Measurements from ENCODE around the gene EXOC3L4. TPM values are rescaled to one million over a fixed set of nuclear protein-coding genes. Genes with fewer than 3 reads are reported as not detected.

EXOC3L4 gene
- not detected in 2 replicates for total RNA-seq

DNA sequence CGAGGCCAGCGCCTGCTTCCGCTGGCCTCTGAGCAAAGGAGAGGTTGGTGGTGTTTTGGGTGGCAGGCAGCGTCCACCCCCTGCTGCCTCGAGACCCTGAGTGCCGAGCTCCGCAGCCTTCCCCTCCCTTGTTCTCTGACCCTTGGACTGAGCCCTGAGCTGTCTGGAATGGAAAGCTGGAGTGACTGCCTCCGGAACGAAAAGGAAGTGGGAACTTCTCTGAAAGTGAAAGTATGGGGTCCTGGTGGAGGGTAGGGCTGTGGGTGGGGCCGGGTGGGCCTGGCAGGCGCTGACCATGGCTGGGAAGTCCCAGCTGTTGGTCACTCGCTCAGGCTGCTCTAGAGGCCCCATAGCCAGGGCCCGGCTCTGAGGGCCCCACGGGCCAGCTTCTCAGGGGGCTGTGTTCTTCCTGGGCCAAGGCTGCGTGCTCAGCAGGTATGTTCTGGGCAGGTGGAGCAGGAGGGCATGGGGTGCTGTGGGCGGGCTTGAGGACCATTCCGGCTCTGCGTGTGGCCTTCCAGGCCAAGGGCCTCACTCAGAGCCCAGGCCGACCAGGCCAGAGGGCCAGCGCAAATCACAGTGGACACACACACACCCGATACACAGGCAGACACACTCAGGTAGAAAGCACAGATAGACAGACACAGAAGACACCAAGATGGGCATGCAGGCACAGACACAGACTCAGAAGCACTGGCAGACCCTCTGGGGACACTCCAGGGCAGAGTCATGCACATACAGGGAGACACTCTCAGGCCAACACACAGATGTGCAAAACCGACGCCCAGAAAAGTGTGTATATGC lies at the start of gene EXOC3L4:
Gene EXOC3L4 (plus strand): TSS at position 320 of the 804 bp plus-strand sequence. CDS start 5,495 bp downstream, outside the sequence.

DNA sequence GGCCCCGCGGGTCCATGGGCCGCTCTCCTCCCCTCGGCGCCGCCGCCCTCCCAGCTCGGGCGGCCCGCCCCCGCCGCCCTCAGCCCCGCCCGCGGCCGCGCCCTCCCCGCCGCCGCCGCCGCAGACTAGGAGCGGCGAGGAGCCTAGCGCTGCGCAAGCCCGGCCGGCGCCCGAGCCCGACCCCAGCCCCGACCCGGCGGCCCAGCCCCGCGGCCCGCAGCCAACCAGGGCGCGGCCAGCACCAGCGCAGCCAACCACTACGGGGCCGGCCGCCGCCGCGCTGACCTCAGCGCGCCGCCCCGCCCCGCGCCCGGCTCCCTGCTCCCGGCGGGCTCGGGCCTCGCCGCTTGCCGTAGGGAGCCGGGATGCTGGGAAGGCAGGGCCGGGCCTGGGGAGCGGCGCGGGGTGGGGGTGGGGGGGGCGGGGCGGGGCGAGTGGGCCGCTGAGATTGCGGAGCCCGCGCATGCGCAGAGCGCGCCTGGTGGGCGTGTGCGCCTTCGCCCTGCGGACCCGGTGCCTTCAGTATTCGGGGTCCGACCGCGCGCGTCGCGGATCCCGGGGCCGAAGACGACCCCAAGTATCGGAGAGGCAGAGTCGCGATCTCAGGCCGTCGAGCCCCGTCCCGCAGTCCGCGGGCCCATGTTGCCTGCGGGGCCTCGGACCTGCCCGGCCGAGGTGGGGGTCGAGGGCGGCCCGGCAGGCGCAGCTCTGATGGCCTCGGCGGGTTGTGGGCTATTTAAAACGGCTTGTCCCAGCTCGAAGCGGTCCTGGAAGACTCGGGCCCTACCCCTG lies 37.0 kb upstream of the EXOC3L4 start, which contains the start of gene CDC42BPB:
Gene CDC42BPB (minus strand): TSS at position 178 of the 792 bp plus-strand sequence. CDS start 376 bp downstream, outside the sequence.

DNA sequence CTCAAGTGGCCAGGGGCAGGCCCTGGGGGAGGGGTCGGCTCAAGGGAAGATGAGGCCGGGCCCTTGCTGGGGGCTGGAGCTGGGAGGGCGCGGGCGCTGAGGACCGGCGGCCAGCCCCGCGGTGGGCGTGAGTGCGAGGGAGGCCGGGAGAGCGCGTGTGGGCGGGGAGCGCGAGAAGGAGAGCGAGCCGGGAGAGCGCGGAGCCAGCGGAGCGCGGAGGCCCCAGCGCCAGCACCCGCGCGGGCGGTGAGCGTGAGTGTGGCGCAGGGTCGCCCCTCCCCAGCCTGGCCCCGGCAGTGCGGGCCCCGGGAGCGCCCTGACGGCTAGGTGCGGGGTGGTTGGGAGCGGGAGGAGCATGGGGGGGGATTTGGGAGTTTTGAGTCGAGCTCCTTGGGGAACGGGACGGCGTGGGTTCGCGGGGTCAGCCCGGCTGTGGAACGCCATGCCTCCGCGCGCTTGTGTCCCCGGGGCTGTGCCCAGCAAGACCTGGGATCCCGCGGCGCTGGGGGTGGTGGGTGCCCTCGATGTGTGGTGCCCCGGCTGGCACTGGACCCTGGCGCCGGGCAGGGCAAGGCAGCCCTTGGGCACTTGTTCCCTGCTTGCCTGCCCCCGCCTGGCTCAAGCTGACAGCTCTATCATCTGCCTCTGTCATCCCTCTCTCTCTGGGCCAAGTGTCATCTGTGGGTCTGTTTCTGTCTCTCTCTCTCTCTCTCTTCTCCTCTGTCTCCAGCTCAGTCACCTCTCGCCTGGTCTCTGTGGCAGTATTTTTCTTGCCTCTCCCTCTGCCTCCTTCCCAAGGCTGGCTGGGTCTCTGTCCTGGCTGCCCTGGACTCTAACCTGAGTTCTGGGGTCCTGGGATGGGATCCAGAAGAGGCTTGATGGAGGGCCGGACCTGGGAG lies 10.3 kb upstream of the EXOC3L4 start, which contains the start of gene LBHD2:
Gene LBHD2 (plus strand): TSS at position 190 of the 899 bp plus-strand sequence. CDS start 1,803 bp downstream, outside the sequence.

DNA sequence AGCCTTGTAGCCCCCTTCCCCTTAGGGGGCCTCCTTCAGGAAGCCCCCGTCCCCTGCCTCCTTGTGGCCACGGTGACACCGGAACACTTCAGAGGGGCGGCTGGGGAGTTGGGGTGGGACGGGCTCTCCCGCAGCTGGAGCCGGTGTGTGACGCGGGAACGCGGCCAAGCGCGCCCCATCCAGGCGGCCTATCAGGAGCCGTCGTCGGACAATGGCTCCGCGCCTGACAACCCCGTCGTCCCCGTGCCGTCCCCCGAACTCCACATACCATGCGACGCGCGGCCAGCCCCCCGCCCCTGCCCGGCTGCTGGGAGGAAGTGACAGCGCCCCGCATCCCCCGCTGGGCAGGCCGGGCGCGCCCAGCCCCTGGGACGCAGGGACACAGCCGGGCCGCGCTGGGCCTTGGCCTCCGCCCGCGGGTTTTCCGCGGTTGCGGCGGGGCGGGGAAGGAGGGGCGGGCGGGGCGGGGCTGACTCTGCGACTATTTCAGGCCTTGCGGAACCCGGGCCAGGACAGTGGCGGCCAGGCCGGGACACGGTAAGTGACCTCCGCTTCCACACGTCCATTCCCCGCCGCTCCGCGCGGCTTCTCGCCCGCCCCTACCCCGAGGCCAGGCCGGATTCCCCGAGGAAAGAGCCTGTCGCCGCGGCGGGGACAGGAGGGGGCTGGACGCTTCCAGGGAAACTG lies 28.6 kb downstream of the EXOC3L4 start, which contains the start of gene TNFAIP2:
Gene TNFAIP2 (plus strand): TSS at position 515 of the 687 bp plus-strand sequence. CDS start 2,997 bp downstream, outside the sequence.

Other genes starting within 250 kb of the EXOC3L4 start
- 0.08 TPM in 1 of 2 replicates, not detected in the other for gene AMN, start 172.1 kb upstream of the EXOC3L4 start, total RNA-seq
- 39.4 and 63.6 TPM in 2 replicates for gene CDC42BPB, start 37.2 kb upstream of the EXOC3L4 start, total RNA-seq
- gene LBHD2, start 10.5 kb upstream of the EXOC3L4 start, total RNA-seq: not detected in 2 replicates
- gene TNFAIP2, start 28.7 kb downstream of the EXOC3L4 start, total RNA-seq: 28.7 and 71.9 TPM in 2 replicates
- 116 and 218 TPM in 2 replicates for gene EIF5, start 239.5 kb downstream of the EXOC3L4 start, total RNA-seq

All from epithelial cell of alveolus of lung (primary cell).